ENCODE measurements around the gene HOXB6. TPM values are rescaled to one million over a fixed set of nuclear protein-coding genes. Genes with fewer than 3 reads are reported as not detected.

HOXB6 gene
- total and polyA plus RNA-seq, 3 donors from 2014 or later, result 2.0 to 4.3 (median 3.0) TPM

DNA sequence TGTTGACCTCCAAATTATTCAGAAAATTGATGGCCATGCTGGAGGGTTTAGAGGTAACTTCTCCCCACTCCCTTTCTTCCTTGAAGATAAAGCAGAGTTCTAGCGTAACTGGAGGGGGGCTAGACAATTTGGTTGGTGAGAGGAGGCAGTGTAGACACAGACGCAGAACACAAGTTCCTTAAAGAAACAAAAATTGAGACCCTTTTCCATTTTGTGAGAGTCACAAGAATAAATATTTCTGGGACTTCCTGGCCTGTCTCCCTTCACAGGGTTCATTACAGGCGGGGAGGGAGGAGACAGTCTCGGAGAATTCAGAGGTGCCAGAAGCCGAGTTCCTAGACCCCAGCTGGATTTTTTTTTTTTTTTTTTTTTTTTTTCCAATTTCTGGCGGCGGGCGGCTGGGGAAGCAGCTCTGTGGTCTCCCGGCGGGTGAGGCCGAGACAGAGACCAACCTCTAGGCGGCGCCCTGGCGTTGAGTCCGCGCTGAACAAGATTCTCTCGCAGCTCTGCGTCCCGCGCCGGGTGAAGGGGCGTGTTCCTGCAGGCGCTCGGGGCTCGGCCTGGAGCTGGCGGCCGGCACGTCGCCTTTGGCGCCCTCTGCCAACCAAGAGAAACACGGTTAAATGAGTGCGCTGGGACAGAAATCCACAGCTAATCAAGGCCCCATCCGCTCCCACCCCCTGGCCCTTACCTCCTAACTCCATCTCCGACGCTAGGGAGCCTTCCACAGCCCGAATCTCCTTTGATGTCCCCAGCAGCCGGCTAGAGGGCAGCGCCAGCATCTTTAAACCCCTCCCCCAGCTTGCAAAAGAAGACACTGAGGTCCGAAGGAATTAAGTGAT is 31.6 kb upstream of the HOXB6 start:
- WGBS, 2 donors, result 4 to 5% methylated on average over 38 of the region's 39 CpGs
- no peaks in the 10 kb centered on the region for H3K36me3 ChIP-seq (ENCODE audit: low read depth, missing control alignments)
- H3K27ac ChIP-seq, result no peak overlapping the region
- intact Hi-C loops (cut with DNase I; ENCODE audit: low total_unique reads), result no loop called here
- peak; percentile 91 for DNase-seq
- no peaks in the 10 kb centered on the region for H3K27me3 ChIP-seq
- TF ChIP-seq POLR2A (IDR thresholded peaks at IDR 0.05) (no peak), CTCF (IDR thresholded peaks at IDR 0.05) (peak in 2 of 3 experiments; percentile 47 to 50)
- no peaks in the 10 kb centered on the region for H3K4me1 ChIP-seq
- H3K9me3 ChIP-seq, result no peaks in the 10 kb centered on the region
- peak overlapping the region in 1 of 2 donors; percentile 8 for H3K4me3 ChIP-seq

- no peaks in the 10 kb centered on the region for H3K36me3 ChIP-seq (ENCODE audit: low read depth, missing control alignments)
- 29 to 33% methylated on average over 20 of the region's 20 CpGs for WGBS, 2 donors
- intact Hi-C loops (cut with DNase I; ENCODE audit: low total_unique reads), result no loop called here
- no peaks in the 10 kb centered on the region for H3K9me3 ChIP-seq
- no peak for DNase-seq
- H3K4me3 ChIP-seq, result no peak overlapping the region
- H3K27ac ChIP-seq, result no peak overlapping the region
- no peaks in the 10 kb centered on the region for H3K27me3 ChIP-seq
- H3K4me1 ChIP-seq, result no peaks in the 10 kb centered on the region
- TF ChIP-seq POLR2A (IDR thresholded peaks at IDR 0.05) (no peak), CTCF (IDR thresholded peaks at IDR 0.05) (no peak)
Measured at GRCh38 chr17:48634493-48635208, 29.9 kb upstream of the HOXB6 start.

GRCh38 chr17:48633266-48633677 is 28.5 kb upstream of the HOXB6 start:
- H3K36me3 ChIP-seq (ENCODE audit: low read depth, missing control alignments), result no peaks in the 10 kb centered on the region
- DNase-seq, result no peak
- H3K4me3 ChIP-seq, result peak overlapping the region; percentile 29 to 31
- intact Hi-C loops (cut with DNase I; ENCODE audit: low total_unique reads), result no loop called here
- no peaks in the 10 kb centered on the region for H3K9me3 ChIP-seq
- WGBS, 2 donors, result 9 to 13% methylated on average over 27 to 35 of the region's 35 CpGs
- H3K4me1 ChIP-seq, result no peaks in the 10 kb centered on the region
- no peak overlapping the region for H3K27ac ChIP-seq
- TF ChIP-seq CTCF (IDR thresholded peaks at IDR 0.05) (no peak), POLR2A (IDR thresholded peaks at IDR 0.05) (no peak)
- no peaks in the 10 kb centered on the region for H3K27me3 ChIP-seq

GRCh38 chr17:48632579-48633265 is 27.9 kb upstream of the HOXB6 start:
- TF ChIP-seq CTCF (IDR thresholded peaks at IDR 0.05), result no peak
- TF ChIP-seq POLR2A (IDR thresholded peaks at IDR 0.05), result no peak
- Histone ChIP-seq H3K27me3 (no peaks in the 10 kb centered on the region), H3K4me1 (no peaks in the 10 kb centered on the region), H3K9me3 (no peaks in the 10 kb centered on the region), H3K36me3 (ENCODE audit: low read depth, missing control alignments) (no peaks in the 10 kb centered on the region), H3K27ac (no peak overlapping the region), H3K4me3 (no peak overlapping the region)
- 26 to 29% methylated on average over 7 of the region's 7 CpGs for WGBS, 2 donors
- intact Hi-C loops (cut with DNase I; ENCODE audit: low total_unique reads), result no loop called here
- DNase-seq, result no peak

All from testis (tissue), 3 donors.